ENCODE results near the gene TRIM43. TPM values are rescaled to one million over a fixed set of nuclear protein-coding genes. Genes with fewer than 3 reads are reported as not detected.
"Not testable (repeated sequence)": the region's sequence is repeated elsewhere in the genome, so short reads cannot be mapped to it uniquely, and the experiment has no call there.

The TRIM43 gene
- not detected for total RNA-seq
- long read RNA-seq, donor 1 = 0 reads
- long read RNA-seq, donor 2 = 0 reads

DNA sequence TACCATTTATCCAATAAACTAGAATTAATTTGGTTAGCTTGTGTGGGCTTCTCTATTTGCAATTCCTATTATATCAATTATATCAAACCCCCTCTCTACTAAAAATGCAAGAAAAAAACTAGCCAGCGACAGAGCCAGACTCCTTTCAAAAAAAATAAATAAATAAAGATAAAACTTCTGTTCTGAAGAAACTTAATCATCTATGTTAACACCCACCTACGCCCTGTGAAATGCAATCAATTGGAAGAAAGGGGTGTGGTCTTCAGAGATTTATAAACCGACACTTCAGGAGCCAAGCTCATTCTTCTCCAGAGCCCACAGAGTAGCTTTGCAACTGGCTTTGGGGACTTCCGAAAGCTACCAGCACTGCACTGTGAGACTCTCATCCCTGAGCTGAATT is at the start of gene TRIM43:
TRIM43 (plus strand) TSS at position 301 of the 400 bp plus-strand sequence. CDS start 2,023 bp downstream, outside the sequence.
- intact Hi-C loops (cut with DNase I); DNase-seq (ENCODE audit: low spot score): not testable (repeated sequence)

DNA sequence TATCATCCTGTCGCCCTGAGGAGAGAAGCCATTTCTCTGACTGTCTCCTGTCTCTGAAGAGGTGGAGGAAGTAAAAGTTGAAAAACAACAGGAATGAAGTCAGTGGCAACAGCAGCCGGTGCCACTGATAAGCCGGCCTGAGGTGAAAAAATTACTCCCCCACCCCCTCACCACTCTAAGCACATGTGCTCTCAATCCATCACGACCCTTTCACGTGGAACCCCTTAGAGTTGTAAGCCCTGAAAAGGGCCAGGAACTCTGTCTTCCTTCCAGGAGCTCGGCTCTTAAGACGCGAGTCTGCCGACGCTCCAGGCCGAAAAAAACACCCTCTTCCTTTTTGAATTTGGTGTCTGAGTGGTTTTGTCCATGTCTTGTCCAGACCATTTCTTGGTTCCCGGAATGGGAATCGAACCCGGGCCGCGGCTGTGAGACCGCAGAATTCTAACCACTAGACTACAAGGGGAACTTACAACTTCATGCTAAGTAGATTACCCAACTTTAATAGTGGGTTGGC is 40.7 kb upstream of the TRIM43 start:
- intact Hi-C loops (cut with DNase I) = no loop called here
- DNase-seq (ENCODE audit: low spot score) = no peak

DNA sequence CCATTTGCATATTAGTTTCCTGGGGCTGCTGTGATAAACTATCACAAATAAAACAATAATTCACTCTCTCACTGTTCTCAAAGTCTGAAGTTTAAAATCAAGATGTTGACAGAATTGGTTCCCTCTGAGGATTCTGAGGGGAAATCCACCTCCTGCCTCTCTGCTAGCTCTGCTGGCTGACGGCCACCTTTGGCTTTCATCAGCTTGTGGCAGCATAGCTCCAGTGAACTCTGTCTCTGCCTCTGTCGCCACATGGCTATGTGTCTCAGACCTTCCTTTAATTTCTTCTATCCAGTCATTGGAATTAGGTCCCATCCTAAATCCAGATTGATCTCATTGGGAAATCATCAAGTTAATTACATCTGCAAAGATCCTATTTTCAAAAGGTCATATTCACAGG is 38.9 kb upstream of the TRIM43 start:
- intact Hi-C loops (cut with DNase I) = no loop called here
- DNase-seq (ENCODE audit: low spot score) = no peak

DNA sequence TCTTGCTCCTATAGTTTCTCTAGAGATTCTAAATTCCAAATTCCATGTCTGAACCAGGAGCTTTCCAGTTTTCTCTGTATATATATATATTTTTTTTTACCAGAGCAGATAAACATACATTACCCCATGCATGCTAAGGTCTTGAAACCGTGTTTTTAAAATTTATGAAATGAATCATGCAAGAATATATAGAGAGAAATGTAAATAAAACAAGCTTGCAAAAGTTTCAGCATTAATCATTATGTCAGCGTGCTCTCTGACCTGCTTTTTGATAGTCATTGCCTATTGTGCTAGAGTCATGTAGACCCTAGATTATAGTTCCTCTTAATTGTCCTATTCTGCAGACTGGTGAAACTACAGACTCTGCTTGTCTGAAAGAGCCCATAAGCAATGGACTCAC is 22.6 kb upstream of the TRIM43 start:
- no peak for DNase-seq (ENCODE audit: low spot score)
- intact Hi-C loops (cut with DNase I) = no loop called here

DNA sequence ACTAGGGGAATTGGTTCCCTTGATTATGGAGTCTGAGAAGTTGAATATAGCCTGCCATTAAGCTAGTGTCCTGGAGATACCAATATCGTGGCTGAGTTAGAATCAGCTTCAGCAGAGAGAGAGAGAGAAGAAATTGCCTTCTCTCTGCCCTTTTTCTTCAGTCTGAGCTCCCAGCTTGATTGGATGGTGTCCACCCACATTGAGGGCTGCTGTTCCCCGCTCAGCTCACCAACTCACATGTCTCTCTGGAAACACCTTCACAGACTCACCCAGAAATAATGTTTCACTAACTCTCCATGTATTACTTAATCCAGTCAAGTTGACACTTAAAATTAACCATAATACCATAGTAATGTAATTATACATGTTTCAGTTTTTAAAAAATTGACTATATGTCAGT is 17.9 kb upstream of the TRIM43 start:
- intact Hi-C loops (cut with DNase I) = no loop called here
- DNase-seq (ENCODE audit: low spot score) = no peak

DNA sequence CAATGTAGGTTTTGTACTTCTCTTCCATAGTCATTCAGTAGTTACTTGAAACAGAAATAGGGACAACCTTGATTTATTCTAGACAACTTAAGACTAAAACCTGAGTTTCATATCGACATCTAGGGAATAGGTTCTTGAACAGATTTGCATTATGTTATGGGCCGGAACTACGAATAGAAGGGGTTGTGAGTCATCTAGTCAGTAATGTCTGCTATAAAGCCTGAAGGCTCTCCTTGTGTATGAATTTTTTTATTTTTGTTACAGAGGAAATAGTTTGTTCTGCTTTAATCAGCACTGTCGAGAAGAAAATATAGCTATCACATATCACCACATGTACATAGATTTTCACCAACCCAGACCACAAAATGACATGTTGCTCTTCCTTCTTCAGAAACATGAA is 17.3 kb upstream of the TRIM43 start:
- DNase-seq (ENCODE audit: low spot score) = no peak
- intact Hi-C loops (cut with DNase I) = no loop called here

DNA sequence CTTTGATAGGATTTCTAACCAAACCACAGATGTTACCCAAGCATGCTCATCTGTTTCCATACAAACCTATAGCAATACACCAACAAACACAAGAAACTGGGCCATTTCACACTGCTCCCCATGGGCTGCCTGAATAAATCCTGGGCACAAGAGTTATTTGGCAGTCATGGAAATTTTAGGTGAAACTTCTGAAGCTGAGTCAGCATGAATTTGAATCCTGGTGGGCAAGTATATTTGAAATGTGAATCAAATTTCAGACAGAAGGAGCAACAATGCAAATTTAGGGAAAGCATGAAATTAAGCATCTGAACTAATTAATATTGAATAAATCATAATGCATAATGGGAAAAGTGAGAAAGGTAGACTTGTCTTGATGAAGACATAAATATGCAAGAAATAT is 15.9 kb upstream of the TRIM43 start:
- intact Hi-C loops (cut with DNase I) = no loop called here
- no peak for DNase-seq (ENCODE audit: low spot score)

DNA sequence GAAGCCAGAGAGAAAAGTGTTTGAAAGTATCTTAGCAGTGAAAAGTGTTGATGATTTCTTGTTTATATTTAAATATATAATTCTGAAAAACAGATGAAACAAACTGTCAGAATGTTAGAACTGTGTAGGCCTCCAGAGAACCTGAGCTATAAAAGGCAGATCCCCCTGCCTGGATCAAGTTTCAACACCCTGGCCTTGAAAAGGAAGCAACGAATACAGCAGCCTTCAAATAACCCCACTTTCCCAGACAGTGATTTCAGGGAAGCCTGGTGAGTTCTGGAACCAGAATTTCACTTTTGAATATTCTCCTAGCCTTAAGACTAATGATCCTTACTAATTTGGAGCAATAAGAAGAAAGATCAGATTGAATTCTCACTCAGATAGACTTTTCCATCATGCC is 13.3 kb upstream of the TRIM43 start:
- DNase-seq (ENCODE audit: low spot score) = no peak
- intact Hi-C loops (cut with DNase I) = no loop called here

DNA sequence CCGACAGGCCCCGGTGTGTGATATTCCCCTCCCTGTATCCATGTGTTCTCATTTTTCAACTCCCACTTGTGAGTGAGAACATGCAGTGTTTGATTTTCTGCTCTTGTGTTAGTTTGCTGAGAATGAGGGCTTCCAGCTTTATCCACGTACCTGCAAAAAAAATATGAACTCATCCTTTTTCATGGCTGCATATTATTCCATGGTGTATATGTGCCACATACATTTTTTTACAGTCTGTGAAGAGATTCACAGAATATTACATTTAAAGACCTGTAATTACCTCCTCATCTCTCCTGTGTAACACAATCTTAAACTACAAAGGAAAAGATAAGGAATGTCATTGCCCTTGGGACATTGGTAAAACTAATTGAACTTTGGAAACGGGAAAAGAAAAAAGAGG is 8.3 kb upstream of the TRIM43 start:
- DNase-seq (ENCODE audit: low spot score); intact Hi-C loops (cut with DNase I): not testable (repeated sequence)

DNA sequence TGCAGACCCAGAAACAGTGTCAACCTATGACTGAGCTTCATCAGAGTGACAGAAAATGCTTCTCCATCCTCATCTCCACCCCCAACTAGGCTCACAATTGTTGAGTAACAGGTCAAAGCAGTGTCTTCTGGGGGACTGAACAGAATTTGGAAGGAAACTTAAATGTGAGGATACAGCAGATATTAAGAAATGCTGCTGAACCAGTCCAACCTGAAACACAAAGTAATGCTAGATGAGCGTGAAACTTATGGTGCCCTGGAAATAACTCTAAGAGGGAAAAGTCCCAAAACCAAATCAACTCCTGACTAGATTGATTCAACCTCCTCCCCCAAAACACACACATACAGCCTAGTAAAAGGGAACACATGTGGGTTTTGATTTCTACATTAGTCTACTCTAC is 7.5 kb upstream of the TRIM43 start:
- intact Hi-C loops (cut with DNase I); DNase-seq (ENCODE audit: low spot score): not testable (repeated sequence)

DNA sequence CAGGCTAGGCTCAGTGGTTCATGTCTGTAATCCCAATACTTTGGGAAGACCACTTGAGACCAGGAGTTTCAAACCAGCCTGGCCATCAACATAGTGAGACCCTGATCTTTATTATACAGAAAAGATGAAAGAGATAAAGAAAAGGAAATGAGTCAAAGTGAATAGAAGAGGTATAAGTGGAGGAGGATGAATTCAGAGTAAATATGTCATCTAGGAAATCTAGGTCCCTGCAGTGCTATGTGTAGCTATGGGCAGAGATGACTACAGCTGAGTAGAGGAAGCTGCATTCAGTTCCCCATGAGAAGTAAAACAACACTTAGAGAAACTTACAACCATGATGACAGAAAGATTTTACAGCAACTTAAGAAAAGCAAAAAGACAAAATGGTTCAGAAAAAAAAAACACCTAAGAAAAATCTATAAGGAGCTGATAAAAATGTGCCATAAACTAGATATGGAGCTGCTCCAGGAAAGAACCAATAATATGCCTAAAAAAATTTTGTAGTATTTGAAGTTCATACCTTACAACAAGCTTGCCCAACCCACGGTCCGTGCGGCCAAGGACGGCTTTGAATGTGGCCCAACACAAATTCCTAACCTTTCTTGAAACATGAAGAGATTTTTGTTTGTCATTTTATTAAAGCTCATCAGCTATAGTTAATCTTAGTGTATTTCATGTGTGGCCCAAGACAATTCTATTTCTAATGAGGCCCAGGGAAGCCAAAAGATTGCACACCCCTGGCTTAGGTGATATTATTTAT is 1.8 kb upstream of the TRIM43 start:
- intact Hi-C loops (cut with DNase I) = not testable (repeated sequence)
- DNase-seq (ENCODE audit: low spot score) = peak; percentile 60

DNA sequence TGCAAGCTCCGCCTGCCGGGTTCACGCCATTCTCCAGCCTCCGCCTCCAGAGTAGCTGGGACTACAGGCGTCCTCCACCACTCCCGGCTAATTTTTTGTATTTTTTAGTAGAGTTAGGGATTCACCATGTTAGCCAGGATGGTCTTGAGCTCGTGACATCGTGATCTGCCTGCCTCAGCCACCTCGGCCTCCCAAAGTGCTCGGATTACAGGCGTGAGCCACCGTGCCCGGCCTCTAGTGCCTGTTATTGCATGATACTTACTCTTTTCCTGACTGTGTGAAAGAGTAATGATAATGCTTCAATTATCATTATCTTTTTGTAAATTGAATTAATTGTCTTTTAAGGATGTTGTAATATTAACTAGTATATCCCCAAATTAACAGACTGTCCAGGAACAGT is 1.2 kb downstream of the TRIM43 start:
- intact Hi-C loops (cut with DNase I) = not testable (repeated sequence)
- peak; percentile 51 for DNase-seq (ENCODE audit: low spot score)

DNA sequence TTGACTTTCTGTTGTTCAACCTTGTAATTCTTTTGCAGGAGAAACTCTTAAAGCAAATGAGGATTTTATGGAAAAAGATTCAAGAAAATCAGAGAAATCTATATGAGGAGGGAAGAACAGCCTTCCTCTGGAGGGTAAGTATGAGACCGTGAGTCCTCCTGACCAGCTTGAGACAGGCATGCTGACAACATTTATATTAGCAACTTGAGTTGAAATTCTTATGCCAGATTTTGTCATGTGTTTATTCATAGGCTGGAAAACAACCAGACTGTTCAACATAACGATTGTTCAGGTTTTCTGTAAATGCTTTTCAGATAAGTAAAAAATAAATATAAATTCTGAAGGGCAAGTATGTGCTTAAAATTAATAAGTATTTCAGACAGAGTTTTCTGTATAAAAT is 3.2 kb downstream of the TRIM43 start:
- intact Hi-C loops (cut with DNase I) = not testable (repeated sequence)

DNA sequence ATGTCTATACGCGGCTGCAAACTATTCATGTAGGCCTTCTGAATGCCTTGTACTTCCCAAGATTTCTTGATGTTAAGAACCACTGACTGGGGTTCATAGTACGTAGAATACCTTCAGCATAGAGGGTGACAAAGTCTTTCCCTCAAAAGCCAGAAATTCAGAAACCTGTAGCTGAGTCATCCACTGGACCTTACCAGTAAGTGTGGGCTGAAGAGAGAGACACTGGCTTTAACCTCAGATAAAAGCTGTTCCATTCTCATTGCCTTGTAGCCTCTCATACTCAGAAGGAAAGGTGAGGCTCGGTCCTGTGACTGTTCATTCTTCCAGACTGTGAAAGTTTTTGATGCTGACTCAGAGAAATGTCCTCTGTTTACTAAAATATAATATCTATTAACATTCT is 9.5 kb downstream of the TRIM43 start:
- DNase-seq (ENCODE audit: low spot score); intact Hi-C loops (cut with DNase I): not testable (repeated sequence)

More for the DNA sequence above, 3.2 kb downstream of the TRIM43 start:
- not testable (repeated sequence) for DNase-seq (ENCODE audit: low spot score)

DNA sequence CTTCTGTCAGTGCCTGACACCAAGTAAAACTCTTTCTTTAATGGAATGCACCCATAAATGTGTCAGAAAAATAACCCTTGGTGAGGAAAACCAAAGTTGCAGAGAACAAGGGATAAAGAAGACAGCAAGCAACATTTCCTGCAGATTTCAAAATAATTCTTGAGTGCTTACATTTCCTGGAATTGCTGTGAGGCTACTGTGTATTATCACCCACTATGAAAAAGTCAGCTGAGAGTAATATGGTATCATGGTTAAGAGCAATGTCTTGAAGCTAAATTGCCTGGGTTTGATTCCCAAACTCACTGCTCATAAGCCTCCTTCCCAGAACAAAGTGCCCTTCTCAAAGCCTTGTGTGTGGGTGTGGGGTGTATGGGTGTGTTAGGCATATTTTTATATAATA is 10.3 kb downstream of the TRIM43 start:
- DNase-seq (ENCODE audit: low spot score); intact Hi-C loops (cut with DNase I): not testable (repeated sequence)

DNA sequence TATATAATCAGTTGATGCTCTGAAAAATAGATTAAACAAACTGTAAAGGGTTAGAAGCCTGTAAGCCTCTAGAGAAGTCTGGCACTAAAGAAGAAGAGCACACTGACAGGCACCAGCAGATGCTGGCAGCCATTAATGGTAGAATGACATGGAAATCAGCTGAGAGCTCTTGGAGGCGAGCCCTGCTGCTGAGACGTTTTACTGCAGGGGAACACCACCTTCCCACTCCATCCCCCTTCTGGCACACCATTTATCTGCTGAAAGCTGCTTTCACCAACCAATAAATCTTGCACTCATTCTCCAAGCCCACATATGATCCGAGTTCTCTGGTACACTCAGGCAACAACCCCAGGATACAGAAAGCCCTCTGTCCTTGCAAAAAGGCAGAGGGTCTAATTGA is 16.6 kb downstream of the TRIM43 start:
- DNase-seq (ENCODE audit: low spot score); intact Hi-C loops (cut with DNase I): not testable (repeated sequence)

DNA sequence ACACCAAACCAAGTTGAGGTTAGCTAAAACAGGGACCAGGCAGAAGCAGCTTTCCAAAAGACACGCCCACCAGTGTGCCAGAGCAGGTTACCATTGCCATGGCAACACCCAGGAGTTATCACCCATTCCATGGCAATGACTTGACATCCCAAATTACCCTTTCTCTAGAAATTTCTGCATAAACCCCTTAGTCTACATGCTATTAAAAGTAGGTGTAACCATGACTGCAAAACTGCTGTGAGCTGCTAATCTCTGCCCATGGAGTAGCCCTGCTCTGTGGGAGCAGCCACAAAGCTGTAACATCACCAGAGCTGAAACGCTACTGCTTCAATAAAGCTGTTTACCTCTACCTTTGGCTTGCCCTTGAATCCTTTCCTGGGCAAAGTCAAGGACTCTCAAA is 18.0 kb downstream of the TRIM43 start:
- DNase-seq (ENCODE audit: low spot score); intact Hi-C loops (cut with DNase I): not testable (repeated sequence)

DNA sequence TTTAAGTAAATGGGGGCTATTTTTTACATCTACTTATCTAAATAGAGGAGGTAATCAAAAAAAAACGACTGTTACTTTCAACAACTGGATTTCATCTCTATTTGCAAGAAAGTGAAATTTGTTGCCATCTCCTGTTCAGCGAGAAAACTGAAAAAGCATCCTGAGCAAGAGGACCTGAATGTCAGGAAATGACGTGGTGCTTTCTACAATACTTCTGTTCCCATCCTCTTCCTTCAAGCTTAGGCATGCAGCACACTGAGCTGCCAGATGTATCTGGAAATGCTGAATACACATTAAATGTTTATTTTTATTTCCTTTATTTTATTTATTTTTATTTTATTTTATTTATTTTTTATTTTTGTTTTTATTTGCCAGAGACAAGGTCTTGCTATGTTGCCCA is 21.2 kb downstream of the TRIM43 start:
- DNase-seq (ENCODE audit: low spot score); intact Hi-C loops (cut with DNase I): not testable (repeated sequence)

DNA sequence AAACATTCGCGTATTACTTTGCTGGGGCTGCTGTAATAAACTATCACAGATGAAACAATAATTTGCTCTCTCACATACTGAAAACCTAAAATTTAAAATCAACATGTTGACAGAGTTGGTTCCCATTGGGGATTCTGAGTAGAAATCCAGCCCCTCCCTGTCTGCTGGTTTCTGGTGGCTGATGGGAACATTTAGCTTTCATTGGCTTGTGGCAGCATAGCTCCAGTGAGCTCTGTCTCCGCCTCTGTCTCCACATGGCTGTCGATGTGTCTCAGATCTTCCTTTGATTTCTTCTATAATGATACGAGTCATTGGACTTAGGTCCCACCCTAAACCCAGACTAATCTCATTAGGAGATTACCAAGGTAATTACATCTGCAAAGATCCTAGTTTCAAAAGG is 30.9 kb downstream of the TRIM43 start:
- intact Hi-C loops (cut with DNase I); DNase-seq (ENCODE audit: low spot score): not testable (repeated sequence)

DNA sequence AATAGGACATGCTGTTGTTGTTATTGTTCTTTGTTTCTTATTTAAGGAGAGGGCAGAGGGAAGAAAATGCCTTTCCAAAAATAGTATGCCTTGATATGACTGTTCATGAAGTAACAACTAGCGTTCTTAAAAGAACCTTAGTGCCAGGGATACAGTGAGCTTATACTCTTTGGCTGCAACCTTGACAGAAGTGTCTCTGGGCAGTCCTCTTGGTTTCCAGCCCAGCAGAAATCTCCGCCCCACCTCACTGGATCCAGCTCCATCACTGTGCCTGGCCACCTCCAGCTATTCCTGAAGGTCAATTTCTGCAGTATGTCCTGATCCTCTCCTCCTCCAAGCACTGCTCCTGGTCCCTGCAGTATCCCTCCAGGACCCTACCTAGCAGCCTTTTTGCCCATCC is 39.2 kb downstream of the TRIM43 start:
- intact Hi-C loops (cut with DNase I); DNase-seq (ENCODE audit: low spot score): not testable (repeated sequence)

DNA sequence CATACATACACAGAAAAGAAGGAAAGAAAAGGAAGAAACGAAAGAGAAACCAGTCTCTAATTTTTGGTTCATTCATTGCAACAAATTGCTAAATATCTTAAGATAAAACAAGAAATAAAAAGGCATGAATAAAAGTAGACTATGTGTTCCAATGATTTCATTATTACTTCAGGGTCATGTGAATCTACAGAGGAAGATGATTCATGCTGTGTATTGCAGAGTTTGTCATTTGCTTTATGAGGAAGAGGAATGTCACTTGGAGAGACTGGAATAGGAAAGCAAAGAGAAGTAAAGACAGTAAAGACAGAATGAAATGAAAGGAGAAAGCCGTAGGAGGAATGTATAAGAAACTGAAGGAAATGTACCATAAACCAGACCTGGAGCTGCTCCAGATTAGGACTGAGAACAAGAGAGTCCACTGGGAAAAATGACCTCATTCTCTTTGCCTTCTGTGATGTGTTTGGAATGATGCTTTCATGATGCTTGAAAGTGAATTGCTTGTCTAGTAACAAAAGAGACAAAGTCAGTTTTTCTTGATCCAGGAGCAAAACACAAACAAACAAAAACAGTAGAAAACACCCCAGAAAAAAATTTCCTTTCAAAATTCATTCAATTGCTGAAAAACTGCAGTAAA is 41.9 kb downstream of the TRIM43 start:
- intact Hi-C loops (cut with DNase I) = not testable (repeated sequence)

More for the DNA sequence above, 41.9 kb downstream of the TRIM43 start:
- DNase-seq (ENCODE audit: low spot score) = not testable (repeated sequence)

Measured in posterior vena cava (tissue), 2 donors.